Cerebellar nuclear complex (tissue), 1 donor: ENCODE results near the gene SH3RF2.
"Not testable (repeated sequence)": the region's sequence is repeated elsewhere in the genome, so short reads cannot be mapped to it uniquely, and the experiment has no call there.

Experiments used
- DNase-seq, 2 experiments: peaks; one replicate each; lab custom pipeline; 2025; lab: John Stamatoyannopoulos, UW

The SH3RF2 gene

GRCh38 chr5:145949474-145949873 is 13.1 kb downstream of the SH3RF2 start:
- DNase-seq, result no peak

- no peak for DNase-seq
Observed at GRCh38 chr5:145951071-145951470, 14.7 kb downstream of the SH3RF2 start.

DNA sequence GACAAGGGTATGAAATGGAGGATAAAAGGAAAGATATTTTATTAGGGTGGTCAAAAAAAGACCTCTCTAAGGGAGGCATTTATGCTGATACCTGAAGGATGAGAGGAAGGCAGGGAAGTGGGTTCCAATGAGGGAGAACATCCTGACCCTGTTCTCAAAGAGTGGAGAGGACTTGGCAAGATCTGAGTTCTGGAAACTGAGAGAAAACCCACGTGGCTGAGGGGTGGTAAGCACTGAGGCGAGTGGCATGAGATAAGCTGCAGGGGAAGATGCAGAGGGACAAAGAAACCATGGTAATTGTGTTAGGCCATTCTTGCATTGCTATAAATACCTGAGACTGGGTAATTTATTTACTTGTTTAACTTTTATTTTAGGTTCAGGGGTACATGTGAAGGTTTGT is 16.8 kb downstream of the SH3RF2 start:
- no peak for DNase-seq

GRCh38 chr5:145954140-145954539 is 17.8 kb downstream of the SH3RF2 start:
- DNase-seq, result not testable (repeated sequence)

DNA sequence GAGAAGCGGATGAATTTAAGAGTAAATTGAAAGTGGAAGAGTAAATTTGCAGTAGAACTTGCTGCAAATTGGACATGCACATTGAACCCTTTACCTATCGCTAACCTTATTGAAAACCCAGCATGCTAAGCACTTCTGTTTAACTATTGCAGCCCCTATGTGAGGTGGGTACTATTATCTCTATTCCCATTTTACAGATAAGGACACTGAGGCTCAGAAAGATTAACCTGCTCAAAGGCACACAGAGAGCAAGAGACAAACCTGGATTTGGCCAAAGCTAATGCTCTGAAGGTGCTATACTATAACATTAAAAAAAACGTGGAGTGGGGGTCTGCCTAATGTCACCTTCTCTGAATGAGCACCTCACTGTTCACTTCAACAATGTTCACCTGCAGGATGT is 21.0 kb downstream of the SH3RF2 start:
- DNase-seq, result no peak

- DNase-seq, result no peak
Observed at GRCh38 chr5:145958436-145958835, 22.1 kb downstream of the SH3RF2 start.

GRCh38 chr5:145960166-145960565 is 23.8 kb downstream of the SH3RF2 start:
- no peak for DNase-seq

- DNase-seq, result no peak
Observed at GRCh38 chr5:145960848-145961600, 24.6 kb downstream of the SH3RF2 start.

DNA sequence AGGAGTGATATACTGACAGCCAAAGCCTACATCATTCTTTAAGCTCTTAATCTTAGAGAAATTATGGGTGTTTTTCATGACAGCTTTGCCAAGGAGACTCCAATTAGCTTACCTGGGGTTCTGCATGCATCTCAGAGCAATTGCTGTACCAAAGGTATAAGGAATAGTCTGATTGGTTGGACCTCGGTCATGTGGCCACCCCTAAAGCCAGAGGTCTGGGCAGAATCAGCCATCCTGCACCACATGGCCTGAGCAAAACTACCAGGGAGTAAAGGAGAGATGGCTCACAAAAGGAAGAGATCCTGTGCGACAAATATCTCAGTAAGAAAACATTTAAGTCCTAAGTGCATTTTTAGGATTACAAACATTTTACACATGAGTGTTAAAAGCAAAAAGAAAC is 25.6 kb downstream of the SH3RF2 start:
- DNase-seq, result no peak

- DNase-seq, result not testable (repeated sequence)
Observed at GRCh38 chr5:145964008-145964407, 27.6 kb downstream of the SH3RF2 start.

DNA sequence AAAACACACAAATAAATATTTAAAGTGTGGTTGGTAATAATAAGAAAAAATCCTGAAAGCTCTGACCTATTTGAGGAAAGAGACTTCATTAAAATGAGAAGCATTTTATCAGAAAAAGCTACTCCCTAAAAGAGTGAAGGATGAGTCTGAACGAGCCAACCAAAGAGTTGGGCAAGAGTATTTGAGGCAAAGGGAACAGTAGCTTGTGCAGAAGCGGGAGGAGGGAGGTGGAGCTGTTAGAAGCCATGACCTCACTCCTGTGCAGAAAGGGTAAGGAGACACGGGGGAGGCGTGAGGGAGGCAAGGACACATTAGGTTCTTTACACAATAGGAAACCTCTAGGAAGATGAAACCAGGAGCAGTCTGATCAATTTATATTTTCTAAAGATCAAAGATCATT is 29.4 kb downstream of the SH3RF2 start:
- DNase-seq, result no peak

DNA sequence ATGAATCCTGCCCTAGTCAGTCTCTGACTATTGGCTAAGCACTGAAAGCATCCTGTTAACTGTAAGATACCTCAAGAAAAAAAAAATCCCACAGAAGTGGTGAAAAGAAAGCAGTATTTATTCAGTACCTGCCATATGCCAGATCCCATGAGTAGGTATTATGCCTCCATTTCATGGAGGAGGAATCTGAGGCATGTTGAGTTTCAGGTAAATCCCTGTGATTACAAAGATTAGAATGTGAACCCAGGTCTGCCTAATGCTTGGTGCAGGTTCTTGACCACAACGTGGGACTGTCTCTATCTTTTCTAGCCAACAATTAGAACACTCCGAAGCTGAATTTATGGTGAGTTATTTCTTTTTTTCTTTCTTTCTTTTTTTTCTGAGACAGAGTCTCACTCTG is 30.9 kb downstream of the SH3RF2 start:
- DNase-seq, result no peak

- no peak for DNase-seq
Observed at GRCh38 chr5:145968970-145969713, 32.8 kb downstream of the SH3RF2 start.

GRCh38 chr5:145969714-145970092 is 33.3 kb downstream of the SH3RF2 start:
- no peak for DNase-seq

- no peak for DNase-seq
Observed at GRCh38 chr5:145971108-145971507, 34.7 kb downstream of the SH3RF2 start.

DNA sequence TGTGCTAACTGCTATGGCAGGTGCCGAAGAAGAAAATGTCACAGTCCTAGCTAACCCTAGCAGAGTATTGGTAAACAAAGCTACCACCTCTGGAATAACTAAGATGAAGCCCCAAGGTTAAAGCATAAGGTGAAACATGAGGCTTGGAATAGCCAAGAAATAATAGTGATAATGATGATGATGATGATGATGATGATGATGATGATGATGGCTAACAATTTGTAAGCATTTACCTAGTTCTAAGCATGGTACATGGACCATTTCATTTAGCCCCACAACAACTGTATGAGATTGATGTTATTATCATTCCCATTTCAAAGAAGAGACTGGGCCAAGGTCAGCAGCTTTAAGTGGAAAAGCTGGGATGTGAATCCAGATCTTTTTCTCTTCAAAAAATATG is 35.3 kb downstream of the SH3RF2 start:
- DNase-seq, result no peak

- no peak for DNase-seq
Observed at GRCh38 chr5:145975001-145975360, 38.6 kb downstream of the SH3RF2 start.

DNA sequence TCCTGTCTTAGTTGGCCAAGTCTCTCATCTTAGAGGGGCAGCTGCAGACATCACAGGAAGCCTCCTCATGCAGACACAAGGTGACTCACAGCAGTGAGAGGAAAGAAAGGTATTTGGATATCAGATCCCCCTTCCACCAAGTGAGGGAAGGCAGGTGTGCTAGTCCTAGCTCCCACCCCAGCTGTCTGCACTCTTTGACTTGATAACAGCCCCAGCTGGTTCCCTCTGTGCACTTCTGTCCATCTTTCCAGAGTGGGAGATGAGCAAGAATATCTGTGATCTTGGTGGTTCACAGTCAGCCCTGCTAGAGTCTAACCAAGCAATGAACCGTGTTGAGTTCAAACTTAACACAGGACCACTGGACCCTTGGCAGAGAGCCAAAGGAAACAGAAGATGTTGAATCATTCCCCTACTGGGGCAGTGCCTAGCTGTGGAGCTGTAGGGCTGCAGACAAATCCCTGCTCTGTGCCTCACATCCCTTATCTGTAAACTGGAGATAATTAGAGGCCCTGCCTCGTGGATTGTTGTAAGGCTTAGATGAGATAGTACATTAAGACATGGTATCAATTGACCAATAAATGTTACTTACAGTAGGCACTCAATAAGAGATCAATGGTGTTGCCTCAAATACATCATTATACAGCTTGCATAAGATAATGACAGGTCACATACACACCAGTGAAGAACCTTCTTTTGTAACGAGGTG is 39.1 kb downstream of the SH3RF2 start:
- DNase-seq, result no peak

- DNase-seq, result no peak
Observed at GRCh38 chr5:145976431-145977155, 40.2 kb downstream of the SH3RF2 start.

DNA sequence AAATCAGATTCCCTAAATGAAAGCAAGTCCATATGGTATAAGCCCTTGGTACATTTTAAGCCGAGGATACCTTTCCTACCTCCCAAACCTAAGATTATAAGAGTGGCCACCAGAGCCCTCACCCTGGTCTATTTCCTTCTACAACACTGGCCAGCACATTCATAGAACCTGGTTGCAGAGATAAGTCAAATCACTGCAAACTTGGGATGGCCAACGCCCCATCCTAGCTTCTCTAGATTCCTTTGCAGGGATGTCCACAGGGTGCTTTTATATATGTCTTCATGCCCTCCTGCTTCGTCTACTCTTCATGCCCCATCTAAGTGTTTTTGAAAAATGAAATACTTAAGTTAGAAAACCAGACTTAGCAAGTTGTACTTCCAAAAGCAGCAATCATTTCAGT is 41.8 kb downstream of the SH3RF2 start:
- no peak for DNase-seq

DNA sequence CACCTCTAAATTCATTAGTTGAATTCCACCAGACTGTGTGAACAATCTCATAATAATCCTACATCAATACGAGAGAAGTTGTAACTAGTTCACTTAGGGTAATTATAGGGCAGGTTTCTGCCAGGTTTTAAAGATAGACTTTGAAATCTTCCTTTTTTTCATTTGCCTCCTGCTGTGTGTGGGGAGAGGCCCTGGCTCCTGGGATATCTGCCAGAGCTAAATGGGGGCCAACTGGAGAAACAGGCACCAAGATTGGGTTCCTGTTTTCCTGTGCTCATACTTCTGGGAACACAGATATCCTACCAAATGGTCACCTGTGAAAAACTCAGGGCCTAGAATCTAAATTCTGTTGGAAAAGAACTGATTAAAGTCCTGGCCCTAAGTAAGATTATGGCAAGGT is 42.3 kb downstream of the SH3RF2 start:
- DNase-seq, result no peak
